Renal cortical epithelial cell (primary cell): ENCODE results near the gene APOH. TPM values are rescaled to one million over a fixed set of nuclear protein-coding genes. Genes with fewer than 3 reads are reported as not detected.

Source experiments
- DNase-seq: peaks from one replicate; pipeline ENCODE4 v3.0.0-alpha.2; 2011; ENCODE audit warnings: low read depth
- total RNA-seq: library from RNA; depleted of rRNA; stranded (reverse); fragments of >200 nt; gene quantifications from 2 replicates; pipeline ENCODE4 v1.2.3, GENCODE V29; 2014

APOH gene
- total RNA-seq, 1 donor from 2014 or later = 0.10 TPM

DNA sequence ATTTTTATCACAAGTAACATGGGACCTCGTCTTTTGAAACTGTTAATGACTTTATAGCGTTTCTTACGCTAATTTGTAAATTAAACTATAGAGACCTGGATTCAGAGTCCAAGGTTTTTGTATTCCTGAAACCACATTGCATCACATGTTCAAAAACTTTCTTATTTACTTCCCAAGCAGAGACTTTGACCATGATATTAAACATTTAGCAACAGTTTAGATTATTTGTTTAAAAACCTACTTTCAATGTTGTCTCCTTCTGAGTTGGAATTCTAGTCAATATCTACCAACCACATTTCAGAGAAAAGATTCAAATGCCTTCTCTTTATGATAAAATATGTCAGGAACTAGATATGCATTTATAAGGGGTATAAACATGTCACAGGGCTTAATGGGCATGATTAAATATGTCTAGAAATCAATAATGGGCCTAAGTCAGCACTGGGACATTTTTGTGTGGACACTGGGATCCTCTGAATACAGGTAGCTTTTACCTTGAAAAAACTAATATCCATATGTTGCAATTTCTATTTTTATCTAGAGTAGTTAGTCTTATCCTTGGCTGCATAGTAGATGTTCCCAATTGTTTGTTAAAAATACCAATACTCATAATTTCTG is 6.3 kb upstream of the APOH start:
- no peak for DNase-seq

DNA sequence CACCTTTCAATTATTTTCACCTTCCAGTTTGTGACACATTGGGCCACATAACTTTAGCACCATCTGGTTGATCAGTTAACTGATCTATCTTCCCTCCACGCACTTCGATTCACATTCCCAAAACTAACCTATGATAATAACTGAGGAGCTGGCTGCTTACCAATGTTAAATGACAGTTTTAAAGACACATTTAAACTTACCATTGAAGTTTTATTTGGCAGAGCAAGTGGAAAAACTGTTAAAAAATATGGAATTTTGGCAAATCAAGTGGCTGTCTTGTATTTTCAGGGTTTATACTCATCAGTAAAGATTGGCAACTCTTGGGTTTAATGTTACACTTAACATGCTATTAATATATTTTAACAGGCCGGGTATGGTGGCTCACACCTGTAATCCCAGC is 5.4 kb upstream of the APOH start:
- no peak for DNase-seq

DNA sequence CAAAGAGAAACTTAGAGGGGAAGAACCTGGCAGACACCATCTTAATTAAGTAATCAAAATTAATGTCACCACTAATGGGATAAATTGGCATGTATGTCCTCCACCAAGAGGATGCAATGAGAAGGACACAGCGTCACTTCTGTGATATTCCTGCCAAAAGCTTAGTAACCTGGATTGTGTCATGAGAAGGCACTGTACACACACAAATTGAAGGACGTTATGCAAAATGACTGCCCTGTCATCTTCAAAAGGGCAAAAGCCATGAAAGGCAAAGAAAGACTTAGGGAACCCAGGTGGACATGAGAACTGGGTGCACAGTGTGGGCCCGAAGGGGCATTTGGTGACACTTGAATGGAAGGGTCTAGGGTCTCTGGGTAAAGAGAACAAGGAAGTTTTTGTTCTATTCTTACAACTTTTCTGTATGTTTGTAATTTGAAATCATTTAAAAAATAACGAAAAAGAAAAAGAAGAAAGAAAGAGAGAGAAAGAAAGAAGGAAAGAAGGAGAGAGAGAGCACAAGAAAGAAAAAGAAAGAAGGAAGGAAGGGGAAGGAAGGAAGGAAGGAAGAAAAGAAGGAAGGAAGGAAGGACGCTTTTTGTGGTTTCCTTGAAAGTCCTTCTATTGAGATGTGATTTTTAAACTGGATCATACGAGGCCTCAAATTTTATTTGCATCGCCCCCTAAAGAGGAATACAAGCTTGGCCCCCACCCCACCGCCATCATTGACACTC is 4.0 kb upstream of the APOH start:
- DNase-seq = no peak

DNA sequence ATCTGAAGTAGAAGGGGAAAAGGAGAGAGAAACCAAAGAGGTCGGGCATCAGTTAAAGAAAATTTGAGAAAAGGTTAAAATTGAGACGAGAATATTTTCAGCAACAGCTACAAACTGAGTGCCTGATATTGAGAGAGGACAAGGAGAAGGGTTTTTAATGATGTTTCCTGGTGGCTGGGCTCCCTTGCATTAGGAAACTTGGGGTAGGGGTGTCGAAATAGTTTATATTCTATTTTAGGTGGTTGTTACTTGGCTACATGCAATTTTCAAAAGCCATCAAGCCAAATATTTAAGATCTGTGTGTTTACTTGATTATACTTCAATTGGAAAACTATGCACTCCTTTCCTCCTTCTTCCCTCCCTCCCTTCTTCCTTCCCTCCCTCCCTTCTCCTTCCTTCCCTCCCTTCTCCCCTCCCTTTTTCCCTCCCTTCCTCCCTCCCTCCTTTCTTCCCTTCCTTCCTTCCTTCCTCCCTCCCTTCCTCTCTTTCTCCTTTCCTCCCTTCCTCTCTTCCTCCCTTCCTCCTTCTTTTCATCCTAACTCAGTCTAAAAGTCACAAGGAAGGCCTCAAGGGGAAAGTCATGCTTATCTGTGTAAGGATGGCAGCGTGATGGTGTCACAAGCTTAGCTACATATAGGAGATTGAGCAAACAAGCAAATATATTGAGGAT is 1.8 kb upstream of the APOH start:
- DNase-seq = no peak

DNA sequence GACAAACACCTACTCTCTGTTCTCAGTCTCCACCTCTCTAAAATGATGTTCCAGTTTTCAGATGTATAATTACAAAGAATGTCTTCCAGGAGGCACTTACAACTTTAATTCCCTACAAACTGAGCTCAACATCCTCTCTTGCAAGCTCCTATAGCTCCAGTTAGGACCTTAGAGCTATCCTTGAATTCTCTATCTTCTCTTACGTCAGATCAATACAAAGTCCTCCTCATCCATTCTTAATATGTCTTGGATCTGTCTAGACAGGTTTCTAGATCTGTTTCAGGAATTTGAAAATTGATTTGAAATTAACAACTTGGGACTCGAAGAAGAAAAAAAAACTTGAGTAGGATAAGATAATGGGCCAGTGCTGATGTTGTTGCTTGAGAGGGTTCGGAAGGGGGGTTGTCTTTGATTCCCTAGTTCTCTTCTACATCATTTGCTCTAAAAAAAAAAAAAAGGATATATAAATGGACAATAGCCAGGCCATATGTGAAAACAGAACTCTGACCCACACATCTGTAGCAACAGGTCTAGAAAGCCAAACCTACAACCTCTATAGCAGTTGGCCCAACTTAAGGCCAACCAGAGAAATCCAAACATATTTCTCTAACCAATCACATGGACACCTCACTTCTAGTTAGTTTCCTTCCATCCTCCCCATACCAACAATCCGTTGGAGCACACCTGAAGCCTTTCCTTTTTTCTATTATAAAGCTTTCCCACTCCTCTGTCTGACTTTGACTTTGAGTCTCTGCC is 746 bp upstream of the APOH start:
- DNase-seq = no peak

GRCh38 chr17:66227212-66228045 is 1.8 kb downstream of the APOH start:
- DNase-seq = no peak

GRCh38 chr17:66222798-66223350 is 6.3 kb downstream of the APOH start:
- DNase-seq = no peak

DNA sequence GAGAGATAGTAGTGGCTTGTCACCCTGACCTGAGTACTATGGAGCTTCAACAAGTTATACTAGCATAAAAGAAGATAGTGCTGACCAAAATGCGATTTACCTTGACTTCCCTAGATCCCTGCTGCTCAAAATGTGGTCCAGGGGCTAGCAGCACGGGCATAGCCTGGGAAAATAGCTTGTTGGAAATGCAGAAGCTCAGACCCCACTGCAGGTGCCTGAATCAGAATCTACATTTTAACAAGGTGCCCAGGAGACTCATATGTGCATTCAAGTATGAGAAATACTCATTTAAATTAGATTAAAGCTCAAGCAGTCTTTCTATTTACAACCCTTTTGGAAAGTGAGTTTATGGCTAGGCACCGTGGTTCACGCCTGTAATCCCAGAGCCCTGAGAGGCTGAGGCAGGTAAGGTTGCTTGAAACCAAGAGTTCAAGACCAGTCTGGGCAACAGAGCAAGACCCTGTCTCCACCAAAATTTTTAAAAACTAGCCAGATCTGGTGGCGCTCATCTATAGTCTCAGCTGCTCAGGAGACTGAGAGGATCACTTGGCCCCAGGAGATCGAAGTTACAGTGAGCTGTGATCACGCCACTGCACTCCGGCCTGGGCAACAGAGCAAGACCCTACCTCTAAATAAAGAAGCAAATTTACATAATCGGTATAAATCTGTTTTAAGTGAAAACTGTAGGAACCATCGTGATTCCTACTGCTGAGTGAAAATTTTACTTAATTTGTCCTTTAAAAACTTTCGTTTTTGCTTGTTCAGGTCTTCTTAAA is 7.3 kb downstream of the APOH start:
- no peak for DNase-seq

GRCh38 chr17:66221343-66221742 is 7.9 kb downstream of the APOH start:
- no peak for DNase-seq

DNA sequence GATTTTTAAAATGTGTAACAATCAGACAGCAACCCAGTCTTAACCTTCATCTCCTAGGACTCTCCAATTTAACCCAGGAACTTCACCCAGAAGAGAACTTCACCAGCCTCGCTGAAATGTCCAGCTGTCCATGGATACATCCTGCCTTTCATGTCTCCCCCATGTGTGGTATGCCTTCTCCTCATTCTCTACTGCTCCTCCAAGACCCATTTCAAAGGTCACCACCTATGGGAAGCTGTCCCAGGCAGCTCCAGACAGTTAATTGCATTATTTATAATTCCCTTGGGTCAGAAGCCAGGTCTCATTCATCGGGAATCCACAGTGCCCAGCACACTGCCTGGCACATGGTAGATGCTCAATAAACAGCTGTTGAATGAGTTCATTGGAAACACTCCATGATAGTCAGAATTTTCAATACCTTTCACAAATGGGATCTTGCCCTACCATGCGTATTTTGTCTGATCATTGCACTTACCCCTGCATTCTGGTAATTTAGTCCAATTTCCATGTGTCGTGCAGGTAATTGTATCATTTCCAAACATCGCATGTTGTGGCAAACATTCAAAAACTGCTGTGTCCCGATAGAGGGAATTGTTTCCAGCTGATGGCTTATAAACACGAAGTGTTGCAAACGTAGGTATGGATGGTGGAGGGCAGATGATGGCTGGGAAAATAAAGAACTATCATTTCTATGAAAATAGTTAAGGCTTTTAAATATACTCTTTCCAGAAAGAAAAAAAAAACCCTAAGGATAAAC is 9.0 kb downstream of the APOH start:
- DNase-seq = no peak

- no peak for DNase-seq
Observed at GRCh38 chr17:66215529-66215911, 13.7 kb downstream of the APOH start.

DNA sequence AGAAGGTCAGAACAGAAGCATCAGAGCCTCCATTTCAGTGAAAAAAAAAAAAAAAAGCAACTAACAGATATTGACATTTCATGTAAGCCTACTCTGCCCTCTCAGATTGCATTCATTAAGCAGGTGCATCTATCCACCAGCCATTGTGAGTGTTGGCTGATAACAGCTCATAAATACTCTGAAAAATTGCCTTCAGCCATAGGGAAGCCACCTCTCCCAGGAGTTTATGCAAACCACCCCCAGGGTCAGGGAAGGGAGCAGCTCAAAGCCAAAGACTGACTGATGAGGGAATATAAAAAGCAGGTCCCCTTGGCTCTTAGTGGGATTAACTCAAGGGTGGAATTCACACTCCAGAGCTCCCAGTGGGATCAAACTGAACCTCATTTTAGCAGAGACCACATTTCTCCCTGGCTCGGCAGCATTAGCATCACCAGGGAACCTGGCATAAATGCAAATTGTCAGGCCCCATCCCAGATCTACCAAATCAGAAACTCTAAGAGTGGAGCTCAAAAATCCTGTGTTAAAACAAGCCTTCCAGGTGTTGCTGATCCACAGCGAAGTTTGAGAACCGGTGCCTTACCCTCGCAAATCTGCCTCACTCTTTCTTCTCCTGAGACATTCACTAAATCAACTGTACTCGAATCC is 14.2 kb downstream of the APOH start:
- DNase-seq = no peak

GRCh38 chr17:66211047-66211810 is 18.0 kb downstream of the APOH start:
- no peak for DNase-seq

DNA sequence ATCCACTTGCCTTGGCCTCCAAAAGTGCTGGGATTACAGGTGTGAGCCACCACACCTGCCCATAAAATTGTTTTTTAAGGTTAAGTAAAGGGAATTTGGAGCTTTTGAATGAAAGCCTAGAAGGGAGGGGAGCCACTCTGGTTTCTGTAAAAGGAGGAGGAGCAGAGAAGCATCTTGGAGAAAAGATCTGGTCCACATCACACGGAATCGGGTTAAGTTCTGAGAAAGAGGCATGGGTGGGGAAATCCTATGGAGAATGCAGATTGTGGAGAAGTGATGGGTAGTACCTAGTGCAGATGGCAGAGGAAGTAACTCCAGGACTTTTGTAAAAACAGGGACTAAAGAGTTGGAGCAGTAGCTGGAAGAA is 19.0 kb downstream of the APOH start:
- DNase-seq = no peak

DNA sequence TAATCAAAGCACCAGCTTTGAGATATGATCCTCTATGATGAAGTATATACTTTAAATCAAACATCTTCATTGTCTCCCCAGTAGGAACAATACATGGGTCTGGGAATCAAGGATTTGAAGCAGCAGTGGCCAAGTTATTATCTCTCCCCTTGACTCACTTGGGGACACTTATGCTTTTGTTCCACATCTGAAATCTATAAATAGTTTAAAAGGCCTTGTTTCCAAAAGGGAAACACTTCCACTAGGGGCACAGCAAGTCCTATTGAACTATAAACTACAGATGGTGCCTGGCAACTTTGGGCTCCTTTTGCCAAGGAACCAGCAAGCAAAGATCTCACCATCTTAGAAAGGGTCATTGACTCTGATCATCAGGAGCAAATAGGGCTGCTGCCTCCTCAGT is 21.3 kb downstream of the APOH start:
- no peak for DNase-seq

GRCh38 chr17:66203274-66204015 is 25.8 kb downstream of the APOH start:
- no peak for DNase-seq

GRCh38 chr17:66200685-66201092 is 28.5 kb downstream of the APOH start:
- peak; percentile 59 for DNase-seq

DNA sequence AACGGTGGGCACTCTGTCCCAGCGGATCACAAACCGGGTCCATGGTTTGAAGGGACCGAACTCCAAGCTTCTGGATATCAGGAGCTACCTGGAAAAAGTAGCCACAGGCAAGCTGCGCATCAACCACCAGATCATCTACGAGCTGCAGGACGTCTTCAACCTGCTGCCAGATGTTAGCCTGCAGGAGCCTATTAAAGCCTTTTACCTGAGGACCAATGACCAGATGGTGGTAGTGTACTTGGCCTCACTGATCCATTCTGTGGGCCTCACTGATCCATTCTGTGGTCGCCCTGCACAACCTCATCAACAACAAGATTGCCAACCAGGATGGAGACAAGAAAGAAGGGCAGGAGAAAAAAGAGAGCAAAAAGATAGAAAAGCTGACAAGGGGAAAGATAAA is 31.0 kb downstream of the APOH start:
- DNase-seq = no peak
